Panc1 (cell line): ENCODE data around the gene ELMOD3. TPM values are rescaled to one million over a fixed set of nuclear protein-coding genes. Genes with fewer than 3 reads are reported as not detected.

ENCODE experiments used
- ATAC-seq: fragments of 200-7000 bp; cut with Tn5 transposase; 2 replicates; pipeline ENCODE4 v1.9.1; 2020; ENCODE audit warnings: mild to moderate bottlenecking, moderate library complexity
- BruUV-seq: library from RNA; stranded (reverse); fragments of 400-500 nt; replicated peaks from 2 replicates; lab custom pipeline; 2021; lab: Mats Ljungman, UMichigan
- CTCF ChIA-PET: fragments of 300-600 bp; sonication (Branson Sonifier 250); formaldehyde crosslinking; loops from one replicate; lab custom pipeline; 2022; ENCODE audit warnings: antibody characterized with exemption; lab: Charles Lee
- POLR2A ChIA-PET: fragments of 300-600 bp; sonication (Branson Sonifier 250); formaldehyde crosslinking; loops from one replicate; lab custom pipeline; 2022; ENCODE audit warnings: antibody characterized with exemption; lab: Charles Lee
- DNase-seq: peaks from one replicate; pipeline ENCODE4 v3.0.0-alpha.2; 2010; ENCODE audit warnings: low read depth, low spot score
- H3K27ac ChIP-seq: 2 replicates; pipeline ENCODE4 v1.5.1; 2011; ENCODE audit warnings: mild to moderate bottlenecking, low read length, inconsistent platforms
- H3K27me3 ChIP-seq: fragments of 200-500 bp; sonication (Bioruptor generic); 2 replicates; pipeline ENCODE4 v1.6.0; 2014; ENCODE audit warnings: low read length, inconsistent platforms; ENCODE audit not compliant: control insufficient read depth, insufficient read depth
- H3K36me3 ChIP-seq: fragments of 200-500 bp; sonication (Bioruptor generic); 2 replicates; pipeline ENCODE4 v1.5.1; 2014; ENCODE audit warnings: inconsistent platforms, mild to moderate bottlenecking, low read length, moderate library complexity; ENCODE audit not compliant: control insufficient read depth, insufficient read depth
- H3K4me1 ChIP-seq: 2 replicates; pipeline ENCODE4 v1.5.1; 2011; ENCODE audit warnings: inconsistent platforms, mild to moderate bottlenecking, low read length, moderate library complexity; ENCODE audit not compliant: control insufficient read depth, insufficient read depth
- H3K4me3 ChIP-seq, 2 experiments: 2 replicates each; pipeline ENCODE4 v1.5.1; 2011 to 2012; ENCODE audit warnings: low read depth in 2 of 2, low read length in 2 of 2, mild to moderate bottlenecking in 2 of 2, inconsistent platforms in 1 of 2, moderate library complexity in 1 of 2
- H3K9me3 ChIP-seq: fragments of 200-500 bp; sonication (Bioruptor generic); 2 replicates; pipeline ENCODE4 v1.5.1; 2014; ENCODE audit warnings: low read depth, mild to moderate bottlenecking, inconsistent platforms, low read length, moderate library complexity; ENCODE audit not compliant: control insufficient read depth, insufficient read depth
- CTCF ChIP-seq: fragments of 450-650 bp; IDR thresholded peaks from 2 replicates; pipeline ENCODE4 v1.5.1; 2017; ENCODE audit warnings: mild to moderate bottlenecking
- POLR2AphosphoS5 ChIP-seq: IDR thresholded peaks from 2 replicates; pipeline ENCODE4 v1.6.1; 2012; ENCODE audit warnings: mild to moderate bottlenecking, low read depth, low read length, moderate library complexity
- REST ChIP-seq, 2 experiments: IDR thresholded peaks; 2 replicates each; pipeline ENCODE4 v1.6.1; 2011 to 2012; ENCODE audit warnings: low read depth in 2 of 2, control low read depth in 1 of 2, low read length in 1 of 2, mild to moderate bottlenecking in 1 of 2, moderate library complexity in 1 of 2; ENCODE audit not compliant: insufficient read depth in 1 of 2
- SIN3A ChIP-seq: IDR thresholded peaks from 2 replicates; pipeline ENCODE4 v1.6.1; 2012; ENCODE audit warnings: low read depth, mild to moderate bottlenecking, low read length, moderate library complexity, borderline replicate concordance; ENCODE audit not compliant: insufficient read depth
- TCF7L2 ChIP-seq: IDR thresholded peaks from 2 replicates; pipeline ENCODE4 v1.6.1; 2011; ENCODE audit warnings: mild to moderate bottlenecking, low read depth, low read length, inconsistent platforms
- in situ Hi-C: cut with HindIII; loops from 2 replicates; pipeline ENCODE4 v1.10.0; 2016; ENCODE audit warnings: low sequenced_read_pairs, low pct_unique_long_range_greater_than_20kb
- intact Hi-C: fragments of 100-400 bp; cut with micrococcal nuclease; formaldehyde crosslinking; loops from one replicate; pipeline ENCODE4 v1.10.0; 2022; ENCODE audit not compliant: unreplicated experiment
- total RNA-seq: library from RNA; stranded (reverse); gene quantifications from one replicate; pipeline ENCODE4 v1.2.1, GENCODE V29; 2021; ENCODE audit not compliant: unreplicated experiment

ELMOD3 gene
- total RNA-seq, 1 experiment from 2014 or later = 14.8 TPM

- ChIA-PET POLR2A (no interaction called here), CTCF (no interaction called here)
- TF ChIP-seq TCF7L2 (no peak), SIN3A (no peak), CTCF (no peak), POLR2AphosphoS5 (no peak), REST (IDR thresholded peaks at IDR 0.05; ENCODE audit: insufficient read depth in 1 of 2, low read depth in 2 of 2, low read length in 1 of 2) (no peak)
- H3K27me3 ChIP-seq = no peaks in the 10 kb centered on the region
- no peak overlapping the region for H3K4me3 ChIP-seq
- peaks cover 27% of the 10 kb centered on the region for H3K4me1 ChIP-seq
- H3K36me3 ChIP-seq = no peaks in the 10 kb centered on the region
- ATAC-seq = no peak
- no TSS peak for BruUV-seq
- DNase-seq = no peak
- in situ Hi-C loops = no loop called here
- peak overlapping the region; percentile 87; the same call in 1 of the 2 replicates for H3K27ac ChIP-seq
- intact Hi-C loops = loop anchor here (10.0 kb wide), 1 partner anchor 69 kb away; no protein-coding TSS in a partner anchor
- H3K9me3 ChIP-seq = no peaks in the 10 kb centered on the region
Observed at GRCh38 chr2:85425588-85425987, 71.0 kb downstream of the ELMOD3 start.

GRCh38 chr2:85427300-85427835 is 72.8 kb downstream of the ELMOD3 start:
- no TSS peak for BruUV-seq
- DNase-seq (no peak), ATAC-seq (no peak)
- in situ Hi-C loops (no loop called here), intact Hi-C loops (loop anchor here (10.0 kb wide), 1 partner anchor 67 kb away; no protein-coding TSS in a partner anchor)
- Histone ChIP-seq H3K27me3 (no peaks in the 10 kb centered on the region), H3K4me1 (peaks cover 24% of the 10 kb centered on the region), H3K36me3 (no peaks in the 10 kb centered on the region), H3K9me3 (no peaks in the 10 kb centered on the region), H3K27ac (peak overlapping the region; percentile 87), H3K4me3 (no peak overlapping the region)
- CTCF ChIA-PET = no interaction called here
- POLR2A ChIA-PET = interaction anchor here (2.0 kb wide), 1 partner anchor 121 kb away, joined by 6 read pairs; no protein-coding TSS in a partner anchor
- TF ChIP-seq CTCF = no peak
